Measurements from ENCODE around the gene WDR18. TPM values are rescaled to one million over a fixed set of nuclear protein-coding genes. Genes with fewer than 3 reads are reported as not detected.
A peak's percentile ranks its signal among the peaks of the same experiment; 100 is the strongest.

Gene WDR18
- total RNA-seq, 1 experiment from 2014 or later: 94.7 TPM

GRCh38 chr19:1018932-1019615, 34.9 kb downstream of the WDR18 start:
- H3K9me3 ChIP-seq (ENCODE audit: control insufficient read depth, low read depth, low read length): no peaks in the 10 kb centered on the region
- no peaks in the 10 kb centered on the region for H4K20me1 ChIP-seq (ENCODE audit: control insufficient read depth, insufficient read depth, insufficient read length)
- no peak overlapping the region for H2BK12ac ChIP-seq (ENCODE audit: insufficient read length, low read depth, low read length)
- H3K9ac ChIP-seq (ENCODE audit: extremely low read depth, insufficient read length, low read length): no peak overlapping the region
- H4K8ac ChIP-seq (replicated peaks; ENCODE audit: insufficient read length, low read depth, low read length): no peak overlapping the region
- peak overlapping the region; percentile 64 for H3K4me2 ChIP-seq (ENCODE audit: insufficient read depth, insufficient read length, low read length)
- Mint-ChIP-seq H3K36me3 (ENCODE audit: insufficient read depth in 1 of 3, low read depth in 3 of 3) (peaks cover 2 to 9% (median 2%) of the 10 kb centered on the region in 3 experiments; a peak in 5 of 7 replicates), H3K27me3 (ENCODE audit: low read depth) (no peaks in the 10 kb centered on the region; the same call in 1 of the 2 replicates), H3K4me1 (peaks cover 17 to 35% of the 10 kb centered on the region in 2 experiments), H3K27ac (0 out of 7 replicates have a peak overlapping the region, but pooled peaks of 2 of the 3 experiments have one; percentile 36 to 48), H3K4me3 (peak overlapping the region; percentile 89 to 91), H3K9me3 (no peaks in the 10 kb centered on the region; a peak in 1 of 5 replicates)
- H2BK20ac ChIP-seq (ENCODE audit: low read depth, low read length, poor library complexity, severe bottlenecking): no peak overlapping the region
- H2BK15ac ChIP-seq (ENCODE audit: low read depth, low read length): no peak overlapping the region
- H3K23ac ChIP-seq (ENCODE audit: insufficient read length, low read depth, low read length): no peak overlapping the region
- H3K27ac ChIP-seq (ENCODE audit: insufficient read length, low read depth, low read length): no peak overlapping the region
- H3K4me1 ChIP-seq (ENCODE audit: insufficient read depth, low read length): no peaks in the 10 kb centered on the region; the same call in 1 of the 2 replicates
- no peak overlapping the region for H4K5ac ChIP-seq (ENCODE audit: insufficient read length, low read depth, low read length)
- H3K79me1 ChIP-seq (ENCODE audit: insufficient read depth, low read depth, low read length, poor library complexity, severe bottlenecking): peaks cover 7% of the 10 kb centered on the region
- no peak overlapping the region for H4K91ac ChIP-seq (ENCODE audit: insufficient read length, low read depth, low read length)
- no peak overlapping the region for H2BK120ac ChIP-seq (ENCODE audit: low read depth, low read length, poor library complexity, severe bottlenecking)
- DNase-seq: no peak
- no peak overlapping the region for H3K18ac ChIP-seq (ENCODE audit: insufficient read length, low read depth, low read length)
- no peaks in the 10 kb centered on the region for H3K27me3 ChIP-seq (ENCODE audit: insufficient read depth, low read length)
- H3K23me2 ChIP-seq (ENCODE audit: insufficient read length, low read depth, low read length, poor library complexity, severe bottlenecking): peaks cover 10% of the 10 kb centered on the region
- no peak overlapping the region for H2AFZ ChIP-seq (ENCODE audit: low read length)
- no peak overlapping the region for H3K4ac ChIP-seq (ENCODE audit: low read depth, low read length)
- H3K14ac ChIP-seq (ENCODE audit: insufficient read depth, low read length): no peak overlapping the region
- H3K79me2 ChIP-seq (ENCODE audit: insufficient read depth, low read length): peaks cover 45% of the 10 kb centered on the region; the same call in 1 of the 2 replicates
- H2BK5ac ChIP-seq (ENCODE audit: insufficient read length, low read length): no peak overlapping the region
- no peak overlapping the region for H3T11ph ChIP-seq (ENCODE audit: low read length)
- WGBS (ENCODE audit: extremely low coverage, insufficient read length, low lambda C conversion rate): no CpG with 5 or more reads among the region's 17 CpGs
- H2AK5ac ChIP-seq (ENCODE audit: insufficient read length, low read length): no peak overlapping the region
- H3K56ac ChIP-seq (ENCODE audit: insufficient read length, low read depth, low read length): no peak overlapping the region
- TF ChIP-seq CTCF (conservative IDR thresholded peaks at IDR 0.05): no peak

Data from H9 (cell line).